Smooth muscle cell of the brain vasculature (primary cell): ENCODE results near the gene CGRRF1.

Source experiments
- DNase-seq: peaks from one replicate; pipeline ENCODE4 v3.0.0-alpha.2; 2012; ENCODE audit warnings: low read depth, low spot score

CGRRF1 gene

DNA sequence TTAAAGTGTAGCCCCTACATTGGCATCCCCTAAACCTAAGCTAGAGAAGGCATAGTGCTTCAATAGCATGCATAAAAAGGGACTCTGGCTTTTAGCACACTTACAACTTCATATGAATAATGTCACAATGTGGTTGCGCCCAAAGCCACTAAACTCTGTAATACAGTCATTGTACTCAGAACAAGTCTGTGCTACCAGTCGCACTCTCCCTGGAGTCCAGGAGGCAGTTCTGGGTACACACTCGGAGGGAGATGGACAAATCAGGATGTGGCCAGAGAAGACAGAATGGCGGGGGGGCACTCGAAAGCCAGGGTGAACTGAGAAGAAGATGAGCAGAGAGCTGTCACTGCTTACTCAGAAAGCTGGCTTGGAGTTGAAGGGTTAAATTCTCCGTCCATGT is 67.8 kb downstream of the CGRRF1 start:
- no peak for DNase-seq

DNA sequence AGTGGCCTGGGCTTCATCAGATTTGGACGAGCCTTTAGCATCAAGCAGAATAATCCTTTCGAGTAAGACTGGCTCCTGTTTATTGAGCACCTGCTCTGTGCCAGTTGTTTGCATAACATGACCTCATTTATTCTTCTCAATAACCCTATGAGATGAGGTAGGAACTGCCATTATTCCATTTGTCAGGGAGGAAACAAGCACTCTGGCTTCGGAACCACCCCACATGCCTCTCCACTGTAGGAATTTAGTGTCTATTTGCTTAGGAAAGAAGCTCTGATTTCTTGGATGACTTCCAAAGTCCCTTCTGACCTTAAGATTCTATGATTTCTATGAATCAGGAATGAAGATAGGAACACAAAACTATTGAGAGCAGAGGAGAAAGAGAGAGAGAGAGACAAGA is 68.3 kb downstream of the CGRRF1 start:
- no peak for DNase-seq

DNA sequence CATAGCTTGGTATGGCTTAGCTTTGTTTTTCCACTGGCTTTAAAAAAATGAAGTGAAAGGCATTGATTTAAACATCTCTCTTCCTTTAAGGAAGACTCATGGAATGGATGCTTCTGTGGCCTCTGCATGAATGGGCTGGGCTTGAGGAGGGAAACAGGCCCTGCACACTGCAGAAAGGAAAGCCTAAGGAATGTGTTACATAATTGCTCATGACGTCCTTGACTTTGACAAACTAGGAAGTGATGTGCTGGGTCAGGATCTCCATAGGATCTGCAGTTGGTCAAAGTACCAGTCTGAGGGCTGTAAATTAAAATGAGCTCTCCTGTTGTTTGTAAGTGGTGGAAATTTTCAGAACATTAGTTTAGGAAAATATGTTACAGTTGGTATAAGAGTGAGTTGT is 69.9 kb downstream of the CGRRF1 start:
- no peak for DNase-seq

DNA sequence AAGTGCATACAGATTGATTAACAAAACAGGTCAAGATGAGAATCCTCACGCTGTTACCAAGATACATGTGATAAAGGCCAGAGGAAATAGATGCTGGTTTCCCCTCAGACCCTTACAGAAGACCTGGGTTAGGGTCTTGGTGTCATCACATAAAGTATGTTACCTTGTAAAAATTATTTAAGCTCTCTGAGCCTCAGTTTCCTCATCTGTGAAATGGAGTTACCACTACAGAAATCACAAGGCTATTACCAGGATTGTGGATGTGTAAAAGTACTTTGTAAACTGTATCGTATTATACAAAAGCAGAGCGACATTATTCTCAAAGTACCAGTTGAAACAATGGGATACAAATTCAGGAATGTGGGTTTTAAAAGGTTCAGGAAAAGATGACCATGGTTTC is 71.2 kb downstream of the CGRRF1 start:
- DNase-seq: no peak

DNA sequence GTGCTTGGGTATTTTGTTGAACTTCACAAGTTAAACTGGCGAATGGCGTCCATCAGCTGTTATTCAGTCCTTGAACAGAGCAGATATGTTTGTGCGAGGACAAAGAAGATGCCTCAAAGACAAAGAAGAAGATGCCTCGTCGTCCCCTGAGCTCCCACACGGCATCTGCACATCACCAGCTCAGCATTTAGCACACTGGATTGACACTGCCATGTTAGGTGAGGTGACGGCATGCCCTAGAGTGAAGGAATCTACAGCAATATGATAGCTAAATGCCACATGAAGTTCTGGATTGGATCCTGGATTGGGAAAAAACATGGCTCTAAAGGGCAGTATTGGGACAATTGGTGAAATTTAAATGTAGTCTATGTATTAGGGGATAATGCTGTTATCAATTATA is 72.6 kb downstream of the CGRRF1 start:
- DNase-seq: no peak

DNA sequence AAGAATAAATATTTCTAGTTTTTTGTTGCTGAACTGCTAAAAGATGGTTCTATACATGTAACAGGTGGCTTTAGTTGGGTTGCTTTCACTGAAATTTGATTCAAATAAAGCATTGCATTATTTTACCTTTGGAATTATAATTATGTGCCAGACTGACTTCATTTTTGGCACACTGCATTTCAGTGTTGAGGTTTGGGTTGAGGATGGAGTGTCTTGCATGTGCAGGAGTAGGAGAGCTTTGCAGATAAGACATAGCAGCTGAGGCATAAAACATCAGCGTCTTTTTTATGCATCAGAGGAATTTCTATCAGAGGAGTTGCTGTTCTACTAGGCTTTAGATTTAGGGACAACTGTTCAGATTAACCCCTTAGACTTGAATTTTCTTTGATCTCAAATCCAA is 74.4 kb downstream of the CGRRF1 start:
- DNase-seq: no peak

DNA sequence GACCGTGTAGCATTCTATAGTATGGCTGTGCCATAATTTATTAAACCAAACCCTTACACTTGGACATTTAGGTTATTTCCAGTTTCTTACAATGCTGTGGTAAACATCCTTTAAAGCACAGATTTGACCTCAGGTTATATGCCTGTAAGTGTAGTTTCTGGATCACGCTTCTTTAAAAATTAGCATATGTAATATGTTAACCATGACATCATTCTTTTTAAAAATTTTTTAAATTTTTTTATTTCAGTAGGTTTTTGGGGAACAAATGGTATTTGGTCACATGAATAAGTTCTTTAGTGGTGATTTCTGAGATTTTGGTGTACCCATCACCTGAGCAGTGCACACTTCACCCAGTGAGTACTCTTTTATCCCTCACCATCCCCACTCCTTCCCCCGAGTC is 75.5 kb downstream of the CGRRF1 start:
- DNase-seq: no peak
